AG09319 (cell line): ENCODE data around the gene ATP8B3.

Experiments
- DNase-seq: peaks from one replicate; pipeline ENCODE4 v3.0.0-alpha.2; 2010; ENCODE audit warnings: low read depth; ENCODE audit errors: extremely low read depth
- TF ChIP-seq, protein P1 (sequence below): IDR thresholded peaks from 2 replicates; pipeline ENCODE4 v1.5.1; 2011; ENCODE audit warnings: low read depth, mild to moderate bottlenecking, inconsistent platforms, low read length, moderate library complexity

The ATP8B3 gene

DNA sequence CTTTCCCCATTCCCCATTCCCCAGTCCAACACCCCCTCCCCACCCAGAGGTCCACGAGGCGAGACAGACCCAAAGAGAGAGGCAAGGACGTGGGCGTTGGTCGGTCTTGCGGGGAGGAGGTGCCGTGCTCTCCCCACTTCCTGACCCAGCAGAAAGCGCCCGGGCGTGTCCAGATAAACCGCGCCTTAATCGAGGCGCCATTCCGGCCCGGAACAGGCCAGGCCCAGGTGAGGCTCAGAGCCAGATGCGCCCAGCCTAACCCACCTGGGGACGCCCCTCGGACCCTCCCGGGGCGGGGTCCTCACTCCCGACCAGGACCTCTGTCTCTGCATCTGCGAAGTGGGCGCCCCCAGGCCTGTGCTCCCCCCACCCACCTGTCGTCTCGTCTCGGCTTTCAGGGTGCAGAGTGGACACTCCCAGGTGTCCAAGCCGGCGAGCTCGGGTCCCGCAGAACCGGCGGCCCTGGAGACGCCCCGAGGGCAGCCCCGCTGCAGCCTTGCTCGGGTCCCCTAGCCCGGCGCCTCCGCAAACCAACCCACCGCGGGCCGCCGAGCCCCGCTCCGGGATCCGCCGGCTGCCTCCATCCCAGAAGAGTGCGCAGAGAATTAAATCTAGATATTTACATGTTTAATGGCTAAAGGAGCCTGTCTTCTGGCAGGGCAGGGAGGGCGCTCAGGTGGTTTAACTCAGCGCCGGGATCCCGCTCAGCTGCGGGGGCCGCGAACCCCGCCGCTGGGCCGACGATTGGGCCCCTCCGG is 63.8 kb downstream of the ATP8B3 start:
- TF ChIP-seq, protein P1, sequence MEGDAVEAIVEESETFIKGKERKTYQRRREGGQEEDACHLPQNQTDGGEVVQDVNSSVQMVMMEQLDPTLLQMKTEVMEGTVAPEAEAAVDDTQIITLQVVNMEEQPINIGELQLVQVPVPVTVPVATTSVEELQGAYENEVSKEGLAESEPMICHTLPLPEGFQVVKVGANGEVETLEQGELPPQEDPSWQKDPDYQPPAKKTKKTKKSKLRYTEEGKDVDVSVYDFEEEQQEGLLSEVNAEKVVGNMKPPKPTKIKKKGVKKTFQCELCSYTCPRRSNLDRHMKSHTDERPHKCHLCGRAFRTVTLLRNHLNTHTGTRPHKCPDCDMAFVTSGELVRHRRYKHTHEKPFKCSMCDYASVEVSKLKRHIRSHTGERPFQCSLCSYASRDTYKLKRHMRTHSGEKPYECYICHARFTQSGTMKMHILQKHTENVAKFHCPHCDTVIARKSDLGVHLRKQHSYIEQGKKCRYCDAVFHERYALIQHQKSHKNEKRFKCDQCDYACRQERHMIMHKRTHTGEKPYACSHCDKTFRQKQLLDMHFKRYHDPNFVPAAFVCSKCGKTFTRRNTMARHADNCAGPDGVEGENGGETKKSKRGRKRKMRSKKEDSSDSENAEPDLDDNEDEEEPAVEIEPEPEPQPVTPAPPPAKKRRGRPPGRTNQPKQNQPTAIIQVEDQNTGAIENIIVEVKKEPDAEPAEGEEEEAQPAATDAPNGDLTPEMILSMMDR, result no peak
- no peak for DNase-seq

DNA sequence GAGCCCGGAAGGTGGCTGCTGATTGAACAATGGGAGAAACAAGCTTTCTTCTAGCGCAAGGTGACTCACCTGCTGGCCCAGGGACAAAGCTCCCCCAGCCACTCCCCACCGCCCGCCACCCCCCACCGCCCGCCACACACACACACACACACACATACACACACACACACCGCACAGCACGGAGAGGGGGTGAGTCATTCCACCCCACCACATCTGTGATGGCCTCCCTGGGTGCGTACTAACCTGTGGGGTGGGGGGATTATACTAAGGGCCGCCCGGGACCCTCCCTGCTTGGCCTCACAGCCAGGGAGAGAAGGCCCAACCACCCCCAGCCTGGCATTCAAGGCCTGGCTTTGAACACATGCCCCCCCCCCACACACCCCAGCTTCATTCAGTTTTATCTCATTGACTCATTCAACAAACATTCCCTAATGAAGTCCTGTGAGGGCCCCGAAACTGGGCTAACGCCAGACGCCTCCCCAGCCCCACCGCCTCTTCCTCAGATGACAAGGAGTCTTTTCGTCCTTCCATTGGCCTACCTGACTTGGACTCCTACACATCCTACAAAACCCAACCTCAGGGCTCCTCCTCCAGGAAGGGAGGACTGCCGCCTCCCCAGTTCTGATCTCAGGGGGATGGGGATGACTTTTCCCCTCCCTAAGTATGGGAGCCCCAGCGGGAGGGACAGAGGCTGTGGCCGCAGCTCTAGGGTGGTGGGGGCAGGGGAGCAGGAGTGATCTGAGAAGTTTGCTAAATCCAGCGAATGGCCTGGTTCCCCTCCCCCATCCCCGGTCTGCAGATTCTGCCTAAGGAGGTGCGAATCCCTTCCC is 64.6 kb downstream of the ATP8B3 start:
- DNase-seq, result no peak

DNA sequence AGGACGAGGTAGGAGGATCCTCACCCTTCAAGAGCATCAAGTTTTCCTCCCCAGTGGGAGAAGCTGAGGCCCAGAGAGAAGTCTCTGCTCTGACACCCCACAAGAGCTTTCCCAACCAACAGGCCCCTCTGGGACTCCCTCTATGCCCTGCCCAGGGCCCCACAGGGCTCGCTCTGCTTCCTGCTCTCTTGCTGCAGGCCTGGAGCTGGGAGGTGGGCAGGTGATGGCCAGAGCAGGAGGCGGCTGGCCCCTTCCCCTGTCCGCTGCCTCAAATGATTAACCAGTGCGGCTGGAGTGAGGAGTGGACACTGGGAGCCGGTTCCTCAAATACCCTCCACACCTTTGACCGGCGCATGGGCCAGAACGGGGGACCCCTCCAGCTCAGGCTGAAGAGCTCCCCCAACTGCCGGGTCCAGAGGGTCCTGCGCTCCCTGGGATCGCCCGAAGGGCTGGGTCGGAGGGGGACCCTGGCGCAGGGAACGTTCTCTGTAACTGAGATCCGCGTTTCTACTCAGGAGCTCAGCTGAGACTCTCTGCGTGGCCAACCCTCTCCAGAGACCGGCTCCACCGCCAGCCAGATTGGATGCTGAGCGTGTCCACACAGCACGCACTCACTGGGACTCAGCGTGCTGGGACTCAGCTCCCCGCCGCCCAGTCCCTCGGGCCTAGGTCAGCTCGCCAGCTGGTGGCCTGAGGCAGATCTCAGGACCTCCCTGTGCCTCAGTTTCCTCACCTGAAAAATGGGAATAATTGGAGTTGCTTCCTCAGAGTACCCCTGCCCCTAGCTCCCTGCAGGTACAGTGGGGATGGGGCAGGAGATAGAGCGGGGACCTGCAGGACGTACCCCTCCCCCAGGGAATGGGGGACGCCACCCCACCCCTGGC is 65.4 kb downstream of the ATP8B3 start:
- no peak for DNase-seq
- TF ChIP-seq, protein P1, result no peak

More for the DNA sequence above, 64.6 kb downstream of the ATP8B3 start:
- TF ChIP-seq, protein P1, result no peak

DNA sequence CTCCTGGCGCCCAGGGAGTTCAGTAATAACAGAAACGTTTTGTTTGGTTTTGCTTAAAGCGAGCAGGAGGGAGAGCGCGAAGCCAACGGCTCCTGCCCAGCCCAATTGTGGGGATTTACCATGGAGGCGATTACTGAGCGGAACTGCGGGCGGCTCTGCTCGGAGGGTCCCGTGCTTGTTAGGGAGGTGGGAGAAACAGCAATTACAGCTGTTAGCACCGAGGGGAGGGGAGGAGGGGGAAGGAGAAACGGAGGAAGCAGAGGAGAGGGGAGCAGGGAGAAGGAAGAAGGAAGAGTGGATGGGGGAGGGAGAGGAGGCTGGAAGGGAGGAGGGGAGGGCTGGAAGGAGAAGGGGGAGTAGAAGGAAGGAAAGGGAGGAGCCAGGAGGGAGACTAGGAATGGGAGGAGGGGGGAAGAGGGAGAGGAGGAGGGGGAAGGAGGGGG is 66.5 kb downstream of the ATP8B3 start:
- TF ChIP-seq, protein P1, result no peak

DNA sequence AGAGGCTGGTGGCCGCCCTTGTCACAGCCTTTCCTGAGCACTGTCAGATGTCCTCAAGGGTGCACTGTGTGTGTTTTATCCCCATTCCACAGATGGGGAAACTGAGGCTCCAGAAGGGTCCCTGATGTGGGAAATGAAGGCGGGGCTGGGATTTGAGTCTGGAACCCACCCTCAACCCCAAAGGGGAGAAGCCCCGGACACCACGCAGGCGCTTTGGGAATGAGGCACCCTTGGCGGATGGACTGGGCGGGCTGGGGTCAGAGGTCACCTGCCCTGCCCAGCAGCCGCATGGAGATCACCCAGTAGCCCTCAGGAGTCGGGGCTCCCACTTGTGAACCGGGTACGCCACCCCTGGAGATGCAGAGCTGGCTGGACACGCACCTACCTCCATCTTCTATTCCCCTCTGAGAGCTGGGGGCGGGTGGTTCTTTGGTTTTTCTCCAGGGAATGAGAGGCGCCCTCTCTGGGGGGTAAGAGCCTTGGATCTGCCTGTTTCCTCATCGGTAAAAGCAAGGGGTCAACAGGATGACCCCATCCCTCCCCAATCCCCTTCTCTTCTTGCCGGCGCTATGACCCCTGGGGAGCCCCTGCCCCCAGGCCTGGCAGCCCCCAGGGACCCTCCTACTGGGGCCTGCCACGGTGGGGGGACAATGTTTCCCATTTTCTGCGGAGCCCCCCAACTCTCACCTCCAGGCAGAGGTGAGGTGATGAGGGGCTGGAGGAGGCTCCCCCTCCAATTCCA is 67.1 kb downstream of the ATP8B3 start:
- TF ChIP-seq, protein P1, result no peak

More for the DNA sequence above, 66.5 kb downstream of the ATP8B3 start:
- no peak for DNase-seq

DNA sequence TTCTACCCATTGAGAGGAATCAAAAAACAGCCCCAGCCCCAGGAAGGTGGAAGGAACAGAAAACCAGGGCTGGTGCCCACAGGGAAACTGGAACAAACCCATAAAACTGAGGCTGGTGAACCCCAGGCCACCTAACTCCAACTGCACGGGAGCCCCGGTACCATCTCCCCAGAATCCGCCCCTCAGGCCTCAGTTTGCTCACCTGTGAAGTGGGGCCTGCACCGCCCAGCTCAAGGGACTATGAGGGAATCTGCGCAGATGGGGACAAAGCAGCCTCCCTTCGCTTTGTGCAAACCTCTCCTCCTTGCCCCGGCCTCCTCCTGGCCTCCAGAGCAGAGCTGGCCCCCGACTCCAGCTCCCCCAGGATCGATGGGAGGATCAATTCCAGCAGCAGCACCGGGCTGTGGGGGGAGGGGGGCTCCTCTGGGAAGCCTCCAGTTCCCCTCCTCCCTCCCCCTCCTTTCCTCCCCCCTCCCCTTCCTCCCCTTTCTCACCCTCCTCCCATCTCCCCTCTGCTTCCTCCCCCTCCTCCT is 67.9 kb downstream of the ATP8B3 start:
- DNase-seq, result no peak
- TF ChIP-seq, protein P1, result no peak

More for the DNA sequence above, 67.1 kb downstream of the ATP8B3 start:
- no peak for DNase-seq
